ENCODE measurements around the gene SNX14. TPM values are rescaled to one million over a fixed set of nuclear protein-coding genes. Genes with fewer than 3 reads are reported as not detected.

The SNX14 gene
- total and polyA plus RNA-seq, 2 donors (not counting 3 experiments of a cell fraction or from before 2014, with no cell fraction given), result 41.3 to 74.3 TPM

GRCh38 chr6:85493389-85493788 is 100.3 kb downstream of the SNX14 start:
- Histone ChIP-seq H3K9ac (replicated peaks; ENCODE audit: extremely low read depth, insufficient read depth, low read length) (no peak overlapping the region), H3K36me3 (ENCODE audit: control insufficient read depth in 2 of 2, extremely low read depth in 1 of 2, insufficient read depth in 2 of 2, low read length in 2 of 2) (no peaks in the 10 kb centered on the region), H3K4me3 (replicated peaks in 1 of 3; ENCODE audit: insufficient read depth in 1 of 3, low read depth in 1 of 3, low read length in 3 of 3) (no peak overlapping the region), H4K20me1 (replicated peaks; ENCODE audit: control insufficient read depth, extremely low read depth, insufficient read depth, low read length) (no peaks in the 10 kb centered on the region), H3K79me2 (ENCODE audit: control insufficient read depth, insufficient read depth, low read length) (no peaks in the 10 kb centered on the region), H3K9me3 (replicated peaks; ENCODE audit: control insufficient read depth, insufficient read depth, low read length) (no peaks in the 10 kb centered on the region), H3K4me1 (ENCODE audit: control insufficient read depth, extremely low read depth, insufficient read depth, low read length) (no peaks in the 10 kb centered on the region), H3K27me3 (ENCODE audit: control insufficient read depth in 2 of 2, insufficient read depth in 2 of 2, low read length in 2 of 2) (no peaks in the 10 kb centered on the region), H3K9me1 (replicated peaks; ENCODE audit: control insufficient read depth, extremely low read depth, insufficient read depth, low read length) (no peaks in the 10 kb centered on the region), H2AFZ (ENCODE audit: low read depth, low read length) (no peak overlapping the region), H3K27ac (ENCODE audit: insufficient read depth, low read depth, low read length) (no peak overlapping the region), H3K4me2 (ENCODE audit: insufficient read depth, low read length) (no peak overlapping the region)
- POLR2A ChIA-PET, result no interaction called here
- BruUV-seq (replicated peaks), result no TSS peak
- DNase-seq (ENCODE audit: low read depth, low spot score), result no peak
- intact Hi-C loops (cut with micrococcal nuclease), result no loop called here
- dilution Hi-C loops (cut with MboI; ENCODE audit: extremely low pct_ligation_motif_present, low sequenced_read_pairs), result no loop called here
- no peak for FAIRE-seq
- TF ChIP-seq CTCF (IDR thresholded peaks at IDR 0.05; ENCODE audit: extremely low read depth in 1 of 2, insufficient read depth in 1 of 2, low read depth in 1 of 2, low read length in 2 of 2) (no peak), JUN (IDR thresholded peaks at IDR 0.05; ENCODE audit: borderline replicate concordance, insufficient read depth, insufficient read length, low read depth) (no peak), FOS (IDR thresholded peaks at IDR 0.05; ENCODE audit: borderline replicate concordance, insufficient read depth, low read length) (no peak), POLR2AphosphoS5 (IDR thresholded peaks at IDR 0.05; ENCODE audit: insufficient read depth, low read depth, low read length) (no peak), MYC (IDR thresholded peaks at IDR 0.05; ENCODE audit: low read depth, low read length) (no peak)
- CTCF ChIA-PET, result interaction anchor here (1.0 to 5.0 kb wide), 3 partner anchors 10 to 43 kb away, joined by 3 to 45 read pairs (median 10); partner anchors contain the start of gene NT5E

Measured in endothelial cell of umbilical vein (primary cell).